GM21390 (cell line): ENCODE data around the gene FAM222B.
A peak's percentile ranks its signal among the peaks of the same experiment; 100 is the strongest.

Experiments used
- ATAC-seq: cut with Tn5 transposase; IDR thresholded peaks from one replicate; pipeline ENCODE4 v1.9.1; 2021; ENCODE audit not compliant: unreplicated experiment

FAM222B gene

DNA sequence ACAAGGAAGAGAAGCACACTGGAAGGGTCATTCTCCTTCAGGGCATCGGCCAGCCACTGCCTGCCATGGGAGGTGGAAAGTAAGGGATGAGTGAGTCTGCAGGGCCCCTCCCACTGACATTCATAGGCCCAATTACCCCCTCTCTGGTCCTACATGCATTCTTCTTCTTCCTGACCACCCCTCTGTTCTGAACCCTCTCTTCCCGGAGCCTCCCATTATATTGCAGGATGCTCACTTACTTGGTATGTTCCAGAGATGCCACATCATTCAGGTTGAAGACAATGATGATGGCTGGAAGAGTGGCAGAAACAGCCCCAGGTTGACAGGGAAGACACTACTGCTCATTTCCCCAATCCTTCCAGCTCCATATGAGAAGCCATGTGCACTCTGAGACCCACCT lies 127.4 kb downstream of the FAM222B start:
- no peak for ATAC-seq

DNA sequence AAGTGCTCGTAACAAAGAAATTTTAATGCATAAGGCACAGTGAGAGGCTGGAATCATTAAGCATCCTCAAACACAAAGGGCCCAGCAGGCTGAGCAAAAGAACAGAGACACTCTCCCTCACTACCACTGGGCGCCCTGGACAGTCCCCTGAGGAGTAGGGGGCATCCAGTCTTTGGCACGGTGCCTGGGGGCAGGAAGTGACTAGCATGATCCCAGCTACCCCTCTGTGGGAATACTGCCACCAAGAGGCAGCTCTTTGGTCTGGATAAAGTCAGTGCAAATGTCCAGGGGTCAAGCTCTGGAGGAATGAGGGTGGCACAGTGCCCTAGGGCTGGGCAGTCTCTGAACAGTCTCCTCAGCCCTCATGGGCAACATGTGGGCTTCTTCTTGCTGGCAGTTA lies 128.3 kb downstream of the FAM222B start:
- no peak for ATAC-seq

DNA sequence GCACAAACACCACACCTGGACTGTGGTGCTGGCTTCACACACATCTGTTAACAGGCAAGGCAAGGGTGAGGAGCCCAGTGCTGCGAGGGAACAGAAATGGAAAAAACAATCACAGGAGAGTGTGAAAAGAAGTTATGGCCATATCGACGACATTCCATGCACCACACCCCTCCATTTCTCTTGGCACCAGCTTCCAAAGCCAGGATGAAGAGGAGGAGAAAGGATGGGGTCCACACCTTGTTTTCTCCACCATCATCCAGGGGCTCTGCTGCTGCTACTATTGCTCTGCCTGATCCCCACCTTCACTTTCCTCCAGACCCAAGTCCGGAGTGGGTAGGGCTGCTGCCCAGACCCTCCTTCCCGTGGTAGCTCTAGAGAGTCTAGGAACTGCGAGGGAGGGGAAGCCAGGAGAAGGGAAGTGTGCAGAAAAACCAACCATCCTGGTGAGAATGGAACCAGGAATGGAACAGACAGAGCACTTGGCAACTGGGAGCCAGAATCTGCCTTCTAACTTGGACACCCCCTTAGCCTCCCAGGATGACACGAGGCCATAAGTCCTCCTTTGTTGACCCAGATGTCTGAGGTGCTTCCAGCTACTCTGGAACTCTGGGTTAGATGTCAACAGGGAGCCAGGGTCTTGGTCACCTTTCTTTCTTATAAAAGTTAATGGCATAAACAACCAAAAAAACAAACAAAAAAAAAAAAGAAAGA lies 129.7 kb downstream of the FAM222B start:
- ATAC-seq, result no peak

DNA sequence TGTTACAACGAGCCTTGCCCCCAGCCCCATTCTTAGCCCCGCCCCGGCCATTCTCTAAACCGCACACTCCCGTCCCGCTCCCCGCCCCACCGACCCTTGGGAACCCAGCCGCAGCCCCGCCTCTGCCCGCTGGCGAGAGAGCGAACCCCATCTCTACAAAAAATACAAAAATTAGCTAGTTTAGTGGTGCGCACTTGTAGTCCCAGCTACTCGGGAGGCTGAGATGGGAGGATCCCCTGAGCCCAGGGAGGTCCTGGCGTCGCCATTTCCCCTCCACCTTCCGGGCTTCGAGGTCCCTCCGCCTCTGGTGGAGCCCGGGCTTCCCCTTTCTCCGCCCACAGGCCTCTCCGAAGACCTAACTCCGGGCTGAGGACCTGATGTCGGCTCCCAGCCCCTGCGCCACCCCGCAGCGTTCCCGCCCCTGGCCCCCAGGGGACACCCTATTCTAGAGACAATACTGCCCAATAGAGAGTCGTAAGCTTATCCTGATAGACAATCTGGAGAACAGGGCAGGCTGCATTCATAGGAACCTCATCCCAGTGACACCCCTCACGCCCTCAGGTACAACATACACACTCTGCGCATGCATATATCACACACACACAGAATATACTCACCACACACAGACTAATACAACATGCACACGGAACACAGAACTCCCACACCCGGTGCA lies 130.4 kb downstream of the FAM222B start:
- ATAC-seq, result peak; percentile 4

DNA sequence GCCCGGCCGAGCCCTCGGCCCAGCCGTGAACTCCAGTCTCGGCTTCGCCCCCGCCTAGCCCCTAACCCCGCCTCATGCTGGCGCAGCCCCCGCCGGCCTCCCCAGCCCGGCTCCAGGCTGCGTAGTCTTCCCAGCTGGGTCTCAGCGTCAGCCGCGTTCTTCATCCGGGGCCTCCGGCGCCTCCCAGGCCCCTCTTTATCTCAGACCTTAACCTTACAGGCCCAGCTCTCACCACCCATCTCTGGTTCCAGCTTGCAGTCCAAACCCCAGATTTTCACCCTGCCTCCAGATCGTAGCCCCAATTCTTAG lies 130.9 kb downstream of the FAM222B start, which contains the start of gene PROCA1:
PROCA1 (minus strand) TSS at position 166 of the 309 bp plus-strand sequence. CDS start 228 bp downstream, outside the sequence.
- peak; percentile 28 for ATAC-seq

DNA sequence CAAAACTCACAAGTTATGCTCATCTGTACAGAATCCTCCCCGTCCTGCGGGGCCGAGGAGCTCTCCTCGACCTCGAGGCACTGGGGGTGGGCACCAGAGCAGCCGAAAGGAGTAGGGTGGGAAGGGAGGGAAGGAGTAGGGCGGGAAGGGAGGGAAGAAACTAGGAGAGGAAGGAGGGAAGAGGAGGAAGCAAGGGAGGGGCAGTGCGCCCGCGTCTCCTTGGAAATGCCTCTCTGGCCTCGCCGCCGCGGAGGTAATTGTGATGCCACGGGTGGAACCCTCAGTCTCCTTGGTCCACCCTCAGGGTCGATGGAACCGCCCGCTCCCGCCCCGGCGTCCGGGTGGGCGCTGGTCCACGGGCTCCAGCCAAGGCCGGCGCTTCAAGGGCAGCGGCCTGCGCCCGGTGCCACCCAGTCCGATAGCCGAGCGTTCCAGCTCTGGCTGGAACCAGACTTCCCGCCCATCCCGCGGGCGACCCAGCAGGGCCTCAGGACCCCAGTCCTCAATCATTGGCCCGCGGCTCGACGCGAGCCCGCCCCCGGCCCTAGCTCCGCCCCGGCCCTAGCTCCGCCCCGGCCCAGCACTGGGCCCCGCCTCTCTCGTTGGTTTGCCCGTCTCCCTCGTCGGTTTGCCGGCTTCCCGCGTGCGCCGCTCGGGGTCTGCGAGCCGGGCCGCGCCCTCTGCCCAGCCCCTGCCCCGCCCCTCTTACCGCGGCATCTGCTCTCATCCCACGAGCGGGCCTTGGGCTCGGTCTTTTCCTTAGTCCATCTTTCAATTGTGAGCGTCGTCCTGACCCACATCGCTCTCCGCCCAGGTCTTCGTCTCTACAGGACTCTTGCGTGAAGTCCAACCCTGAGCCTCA lies 131.5 kb downstream of the FAM222B start:
- ATAC-seq, result peak; percentile 74

DNA sequence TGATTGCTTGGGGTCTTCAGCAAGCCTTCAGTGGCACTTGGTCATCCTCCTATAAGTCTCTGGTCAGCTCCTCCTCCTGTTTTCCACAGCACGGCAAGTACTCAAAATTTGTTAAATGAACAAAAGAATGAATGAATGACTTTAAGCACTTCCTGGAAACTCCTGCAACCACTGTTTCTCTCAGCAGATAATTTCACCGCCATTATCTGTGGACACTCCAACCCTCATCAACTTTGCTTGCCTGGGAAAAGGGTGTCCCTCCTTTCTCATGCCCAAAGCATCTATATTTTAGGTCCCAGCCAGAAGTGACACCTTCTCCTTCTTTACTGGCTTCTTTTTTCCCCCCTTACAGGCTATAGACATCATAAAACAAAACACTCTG lies 135.3 kb downstream of the FAM222B start:
- ATAC-seq, result no peak

DNA sequence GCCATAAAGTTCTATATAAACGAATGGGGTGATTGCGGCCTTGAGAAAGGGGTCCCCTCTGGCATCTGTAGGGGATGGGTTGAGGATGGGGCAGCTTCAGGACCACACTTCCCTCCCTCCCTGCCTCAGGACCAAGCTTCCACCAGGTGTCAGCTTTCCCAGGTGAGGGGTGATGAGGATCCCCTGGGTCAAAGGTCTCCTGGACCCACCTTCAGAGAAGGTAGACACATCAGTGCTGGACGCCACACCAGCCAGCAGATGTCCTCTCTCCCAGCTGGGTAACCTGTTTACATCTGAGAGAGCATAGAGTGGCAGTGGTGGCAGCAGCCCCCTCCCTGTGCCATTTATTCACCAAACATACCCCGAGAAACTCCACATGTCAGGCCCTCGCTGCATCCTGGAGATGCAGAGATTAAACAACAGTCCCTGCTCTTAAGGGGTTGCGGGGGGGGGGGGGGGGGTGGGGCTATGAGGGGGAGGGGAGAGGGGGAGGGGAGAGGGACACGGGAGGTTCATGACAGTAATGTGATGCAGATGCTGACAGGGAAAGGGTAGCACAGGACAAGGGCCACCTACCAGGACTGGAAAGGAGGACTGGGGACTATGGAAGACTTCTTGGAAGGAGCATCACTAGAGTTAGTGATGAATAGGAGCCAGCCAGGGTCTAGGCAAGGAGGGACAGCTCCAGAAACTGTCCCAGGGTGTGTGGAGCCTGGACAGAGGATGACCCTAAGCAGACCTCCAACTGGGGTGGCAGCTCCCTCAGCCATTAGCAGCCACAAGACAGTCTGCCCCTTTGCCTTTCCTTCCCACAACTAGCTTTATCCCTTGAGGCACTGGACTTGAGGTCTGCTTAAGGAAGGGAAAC lies 135.9 kb downstream of the FAM222B start:
- no peak for ATAC-seq
